HEK293 (cell line): Measurements from ENCODE around the gene BCL2L11.

Experiments
- CTCF ChIA-PET: fragments of 350-600 bp; formaldehyde crosslinking; extraction: SDS; loops from one replicate; lab custom pipeline; 2021; ENCODE audit warnings: antibody characterized with exemption; lab: Yijun Ruan, JAX
- POLR2A ChIA-PET: fragments of 300-600 bp; formaldehyde crosslinking; extraction: SDS; loops from one replicate; lab custom pipeline; 2020; ENCODE audit warnings: antibody characterized with exemption, inconsistent platforms; lab: Yijun Ruan, JAX
- H3K27ac ChIP-seq: fragments of 200-500 bp; sonication (Bioruptor generic); 2 replicates; pipeline ENCODE4 v1.5.1; 2014; ENCODE audit warnings: low read depth, low read length, control low read depth, inconsistent platforms; ENCODE audit errors: extremely low read depth
- H3K36me3 ChIP-seq, 2 experiments: fragments of 200-500 bp in 1 of 2; sonication (Bioruptor generic) in 1 of 2; 1 replicate in 1 of 2; 2 replicates in 1 of 2; pipeline ENCODE4 v1.5.1; 2014 to 2017; ENCODE audit warnings: inconsistent platforms in 2 of 2, low read length in 2 of 2; ENCODE audit not compliant: control insufficient read depth in 2 of 2, insufficient read depth in 1 of 2
- H3K4me1 ChIP-seq: fragments of 200-500 bp; sonication (Bioruptor generic); 2 replicates; pipeline ENCODE4 v1.5.1; 2014; ENCODE audit warnings: mild to moderate bottlenecking, low read length, inconsistent platforms; ENCODE audit not compliant: control insufficient read depth, insufficient read depth
- H3K4me3 ChIP-seq: 2 replicates; pipeline ENCODE4 v1.5.1; 2011; ENCODE audit warnings: low read depth, mild to moderate bottlenecking, control low read depth, low read length, moderate library complexity
- H3K9me3 ChIP-seq: fragments of 200-500 bp; sonication (Bioruptor generic); 2 replicates; pipeline ENCODE4 v1.5.1; 2014; ENCODE audit warnings: low read depth, low read length, inconsistent platforms; ENCODE audit not compliant: control insufficient read depth, insufficient read depth
- CTCF ChIP-seq: fragments of 450-650 bp; formaldehyde crosslinking; IDR thresholded peaks from 2 replicates; pipeline ENCODE4 v1.5.1; 2016; ENCODE audit warnings: missing biosample characterization, missing genetic modification characterization
- HOXD13 ChIP-seq: sonication (generic); formaldehyde crosslinking; IDR thresholded peaks from 2 replicates; pipeline ENCODE4 v1.8.0; 2022; ENCODE audit warnings: missing genetic modification reagents, borderline replicate concordance
- OVOL3 ChIP-seq: fragments of 450-650 bp; formaldehyde crosslinking; IDR thresholded peaks from 2 replicates; pipeline ENCODE4 v1.5.1; 2016; ENCODE audit warnings: missing biosample characterization, missing genetic modification characterization
- RBAK ChIP-seq: fragments of 450-650 bp; formaldehyde crosslinking; IDR thresholded peaks from 2 replicates; pipeline ENCODE4 v1.5.1; 2016; ENCODE audit warnings: missing biosample characterization, missing genetic modification characterization
- SP2 ChIP-seq: fragments of 450-650 bp; formaldehyde crosslinking; IDR thresholded peaks from 2 replicates; pipeline ENCODE4 v1.5.1; 2016; ENCODE audit warnings: missing biosample characterization, missing genetic modification characterization
- TCF7L2 ChIP-seq: IDR thresholded peaks from 2 replicates; pipeline ENCODE4 v1.6.1; 2011; ENCODE audit warnings: low read depth, mild to moderate bottlenecking, inconsistent platforms, low read length, moderate library complexity, borderline replicate concordance
- YY2 ChIP-seq: fragments of 450-650 bp; formaldehyde crosslinking; IDR thresholded peaks from 2 replicates; pipeline ENCODE4 v1.5.1; 2016; ENCODE audit warnings: missing biosample characterization, missing genetic modification characterization
- ZNF140 ChIP-seq: fragments of 450-650 bp; formaldehyde crosslinking; IDR thresholded peaks from 2 replicates; pipeline ENCODE4 v1.5.1; 2016; ENCODE audit warnings: missing biosample characterization, missing genetic modification characterization
- ZNF146 ChIP-seq: fragments of 450-650 bp; formaldehyde crosslinking; IDR thresholded peaks from 2 replicates; pipeline ENCODE4 v1.5.1; 2016; ENCODE audit warnings: missing biosample characterization, missing genetic modification characterization
- ZNF148 ChIP-seq: fragments of 450-650 bp; formaldehyde crosslinking; IDR thresholded peaks from 2 replicates; pipeline ENCODE4 v1.5.0; 2017; ENCODE audit warnings: missing biosample characterization, missing genetic modification characterization, borderline replicate concordance
- ZNF221 ChIP-seq: fragments of 450-650 bp; formaldehyde crosslinking; IDR thresholded peaks from 2 replicates; pipeline ENCODE4 v1.5.1; 2017; ENCODE audit warnings: missing biosample characterization, missing genetic modification characterization, borderline replicate concordance
- ZNF266 ChIP-seq: fragments of 450-650 bp; formaldehyde crosslinking; IDR thresholded peaks from 2 replicates; pipeline ENCODE4 v1.5.1; 2016; ENCODE audit warnings: missing biosample characterization, missing genetic modification characterization, low read depth
- ZNF341 ChIP-seq: fragments of 450-650 bp; formaldehyde crosslinking; IDR thresholded peaks from 2 replicates; pipeline ENCODE4; 2016; ENCODE audit warnings: low read depth, missing biosample characterization, missing genetic modification characterization
- ZNF394 ChIP-seq: fragments of 450-650 bp; formaldehyde crosslinking; IDR thresholded peaks from 2 replicates; pipeline ENCODE4 v1.5.1; 2016; ENCODE audit warnings: missing biosample characterization, missing genetic modification characterization, mild to moderate bottlenecking, moderate library complexity, borderline replicate concordance
- ZNF404 ChIP-seq: fragments of 450-650 bp; formaldehyde crosslinking; IDR thresholded peaks from 2 replicates; pipeline ENCODE4 v1.5.1; 2017; ENCODE audit warnings: missing biosample characterization, missing genetic modification characterization
- ZNF501 ChIP-seq: fragments of 450-650 bp; formaldehyde crosslinking; IDR thresholded peaks from 2 replicates; pipeline ENCODE4 v1.5.1; 2016; ENCODE audit warnings: missing biosample characterization, missing genetic modification characterization
- ZNF510 ChIP-seq: fragments of 450-650 bp; formaldehyde crosslinking; IDR thresholded peaks from 2 replicates; pipeline ENCODE4 v1.5.1; 2018; ENCODE audit warnings: mild to moderate bottlenecking, missing genetic modification characterization, missing biosample characterization; ENCODE audit not compliant: insufficient replicate concordance
- ZNF530 ChIP-seq: fragments of 450-650 bp; formaldehyde crosslinking; IDR thresholded peaks from 2 replicates; pipeline ENCODE4 v1.5.1; 2016; ENCODE audit warnings: low read depth, missing biosample characterization, missing genetic modification characterization
- ZNF585B ChIP-seq: fragments of 450-650 bp; formaldehyde crosslinking; IDR thresholded peaks from 2 replicates; pipeline ENCODE4 v1.5.1; 2016; ENCODE audit warnings: missing biosample characterization, missing genetic modification characterization
- ZNF658 ChIP-seq: fragments of 450-650 bp; formaldehyde crosslinking; IDR thresholded peaks from 2 replicates; pipeline ENCODE4; 2016; ENCODE audit warnings: missing biosample characterization, missing genetic modification characterization
- ZNF664 ChIP-seq: fragments of 450-650 bp; formaldehyde crosslinking; IDR thresholded peaks from 2 replicates; pipeline ENCODE4 v1.5.1; 2016; ENCODE audit warnings: missing biosample characterization, missing genetic modification characterization
- ZNF677 ChIP-seq: fragments of 450-650 bp; IDR thresholded peaks from 2 replicates; pipeline ENCODE4 v1.5.0; 2018; ENCODE audit warnings: missing biosample characterization, mild to moderate bottlenecking, missing genetic modification characterization, moderate library complexity
- ZNF777 ChIP-seq: fragments of 450-650 bp; formaldehyde crosslinking; IDR thresholded peaks from 2 replicates; pipeline ENCODE4 v1.5.1; 2017; ENCODE audit warnings: missing biosample characterization, missing genetic modification characterization, borderline replicate concordance
- ZNF785 ChIP-seq: fragments of 450-650 bp; formaldehyde crosslinking; IDR thresholded peaks from 2 replicates; pipeline ENCODE4 v1.5.1; 2016; ENCODE audit warnings: missing biosample characterization, missing genetic modification characterization
- ZSCAN23 ChIP-seq: fragments of 450-650 bp; formaldehyde crosslinking; IDR thresholded peaks from 2 replicates; pipeline ENCODE4 v1.5.1; 2016; ENCODE audit warnings: missing biosample characterization, missing genetic modification characterization
- TF ChIP-seq, protein P1 (sequence below): fragments of 450-650 bp; formaldehyde crosslinking; IDR thresholded peaks from 2 replicates; pipeline ENCODE4 v1.5.1; 2016; ENCODE audit warnings: missing biosample characterization, missing genetic modification characterization, borderline replicate concordance
- TF ChIP-seq, protein P2 (sequence below): fragments of 450-650 bp; IDR thresholded peaks from 2 replicates; pipeline ENCODE4 v1.5.1; 2018; ENCODE audit warnings: missing biosample characterization, missing genetic modification characterization
- TF ChIP-seq, protein P3 (sequence below): fragments of 450-650 bp; formaldehyde crosslinking; IDR thresholded peaks from 2 replicates; pipeline ENCODE4 v1.5.1; 2016; ENCODE audit warnings: missing biosample characterization, missing genetic modification characterization, low read depth

Gene BCL2L11

GRCh38 chr2:111091811-111092211, 28.9 kb upstream of the BCL2L11 start:
- Histone ChIP-seq H3K27ac (no peak overlapping the region), H3K4me1 (no peaks in the 10 kb centered on the region), H3K9me3 (no peaks in the 10 kb centered on the region), H3K36me3 (no peaks in the 10 kb centered on the region), H3K4me3 (no peak overlapping the region)
- POLR2A ChIA-PET, result no interaction called here
- CTCF ChIA-PET, result interaction anchor here (1.2 kb wide), 1 partner anchor 42 kb away, joined by 3 read pairs; no protein-coding TSS in a partner anchor
- TF ChIP-seq RBAK (tag by site-specific recombination) (no peak), ZSCAN23 (tag by site-specific recombination) (no peak), TCF7L2 (no peak), ZNF221 (tag by site-specific recombination) (no peak), ZNF140 (no peak), ZNF148 (tag by site-specific recombination) (no peak), ZNF394 (tag by site-specific recombination) (no peak), ZNF585B (tag by site-specific recombination) (no peak), SP2 (tag by site-specific recombination) (no peak), HOXD13 (CRISPR knock-in tag) (no peak), ZNF677 (tag by site-specific recombination) (no peak)
- TF ChIP-seq, protein P1, sequence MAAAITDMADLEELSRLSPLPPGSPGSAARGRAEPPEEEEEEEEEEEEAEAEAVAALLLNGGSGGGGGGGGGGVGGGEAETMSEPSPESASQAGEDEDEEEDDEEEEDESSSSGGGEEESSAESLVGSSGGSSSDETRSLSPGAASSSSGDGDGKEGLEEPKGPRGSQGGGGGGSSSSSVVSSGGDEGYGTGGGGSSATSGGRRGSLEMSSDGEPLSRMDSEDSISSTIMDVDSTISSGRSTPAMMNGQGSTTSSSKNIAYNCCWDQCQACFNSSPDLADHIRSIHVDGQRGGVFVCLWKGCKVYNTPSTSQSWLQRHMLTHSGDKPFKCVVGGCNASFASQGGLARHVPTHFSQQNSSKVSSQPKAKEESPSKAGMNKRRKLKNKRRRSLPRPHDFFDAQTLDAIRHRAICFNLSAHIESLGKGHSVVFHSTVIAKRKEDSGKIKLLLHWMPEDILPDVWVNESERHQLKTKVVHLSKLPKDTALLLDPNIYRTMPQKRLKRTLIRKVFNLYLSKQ (tag by site-specific recombination), result no peak

DNA sequence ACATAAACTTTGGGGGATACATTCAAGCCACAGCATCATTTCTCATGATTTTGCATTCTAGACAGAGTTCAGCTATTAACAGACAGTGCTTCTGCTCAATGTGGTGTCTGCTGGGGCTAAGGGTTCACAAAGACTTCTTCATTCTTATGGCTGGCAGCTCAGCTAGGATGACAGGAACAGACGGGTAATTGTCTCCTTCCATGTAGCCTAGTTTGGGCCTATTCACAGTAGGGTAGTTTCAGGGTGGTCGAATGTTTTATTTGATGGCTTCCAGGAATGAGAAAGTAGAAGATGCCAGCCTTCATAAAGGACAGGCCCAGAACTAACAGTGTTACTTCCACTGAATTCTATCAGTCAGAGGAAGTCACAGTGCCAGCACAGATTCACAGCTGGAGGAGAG, 26.0 kb upstream of the BCL2L11 start:
- CTCF ChIA-PET, result interaction anchor here (1.1 kb wide), 1 partner anchor 11 kb away, joined by 3 read pairs; no protein-coding TSS in a partner anchor
- Histone ChIP-seq H3K36me3 (no peaks in the 10 kb centered on the region), H3K9me3 (no peaks in the 10 kb centered on the region), H3K4me1 (no peaks in the 10 kb centered on the region), H3K27ac (no peak overlapping the region), H3K4me3 (no peak overlapping the region)
- POLR2A ChIA-PET, result no interaction called here
- TF ChIP-seq ZNF510 (tag by site-specific recombination) (no peak), ZNF658 (no peak), ZNF341 (tag by site-specific recombination) (no peak), ZNF530 (no peak), CTCF (tag by site-specific recombination) (no peak), ZNF777 (tag by site-specific recombination) (no peak), ZNF501 (tag by site-specific recombination) (no peak), ZNF785 (tag by site-specific recombination) (no peak), YY2 (tag by site-specific recombination) (no peak), ZNF664 (tag by site-specific recombination) (no peak), OVOL3 (tag by site-specific recombination) (no peak), ZNF404 (no peak), ZNF266 (tag by site-specific recombination) (no peak), ZNF146 (tag by site-specific recombination) (no peak)
- TF ChIP-seq, protein P2, sequence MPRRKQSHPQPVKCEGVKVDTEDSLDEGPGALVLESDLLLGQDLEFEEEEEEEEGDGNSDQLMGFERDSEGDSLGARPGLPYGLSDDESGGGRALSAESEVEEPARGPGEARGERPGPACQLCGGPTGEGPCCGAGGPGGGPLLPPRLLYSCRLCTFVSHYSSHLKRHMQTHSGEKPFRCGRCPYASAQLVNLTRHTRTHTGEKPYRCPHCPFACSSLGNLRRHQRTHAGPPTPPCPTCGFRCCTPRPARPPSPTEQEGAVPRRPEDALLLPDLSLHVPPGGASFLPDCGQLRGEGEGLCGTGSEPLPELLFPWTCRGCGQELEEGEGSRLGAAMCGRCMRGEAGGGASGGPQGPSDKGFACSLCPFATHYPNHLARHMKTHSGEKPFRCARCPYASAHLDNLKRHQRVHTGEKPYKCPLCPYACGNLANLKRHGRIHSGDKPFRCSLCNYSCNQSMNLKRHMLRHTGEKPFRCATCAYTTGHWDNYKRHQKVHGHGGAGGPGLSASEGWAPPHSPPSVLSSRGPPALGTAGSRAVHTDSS (tag by site-specific recombination), result no peak
- TF ChIP-seq, protein P3, sequence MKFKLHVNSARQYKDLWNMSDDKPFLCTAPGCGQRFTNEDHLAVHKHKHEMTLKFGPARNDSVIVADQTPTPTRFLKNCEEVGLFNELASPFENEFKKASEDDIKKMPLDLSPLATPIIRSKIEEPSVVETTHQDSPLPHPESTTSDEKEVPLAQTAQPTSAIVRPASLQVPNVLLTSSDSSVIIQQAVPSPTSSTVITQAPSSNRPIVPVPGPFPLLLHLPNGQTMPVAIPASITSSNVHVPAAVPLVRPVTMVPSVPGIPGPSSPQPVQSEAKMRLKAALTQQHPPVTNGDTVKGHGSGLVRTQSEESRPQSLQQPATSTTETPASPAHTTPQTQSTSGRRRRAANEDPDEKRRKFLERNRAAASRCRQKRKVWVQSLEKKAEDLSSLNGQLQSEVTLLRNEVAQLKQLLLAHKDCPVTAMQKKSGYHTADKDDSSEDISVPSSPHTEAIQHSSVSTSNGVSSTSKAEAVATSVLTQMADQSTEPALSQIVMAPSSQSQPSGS, result no peak
